HCEC 1CT (cell line): ENCODE measurements around the gene USP10.
A peak's percentile ranks its signal among the peaks of the same experiment; 100 is the strongest.
"Not testable (repeated sequence)": the region's sequence is repeated elsewhere in the genome, so short reads cannot be mapped to it uniquely, and the experiment has no call there.

Experiments
- DNase-seq: peaks from one replicate; pipeline ENCODE4 v3.0.0-alpha.2; 2017

USP10 gene

DNA sequence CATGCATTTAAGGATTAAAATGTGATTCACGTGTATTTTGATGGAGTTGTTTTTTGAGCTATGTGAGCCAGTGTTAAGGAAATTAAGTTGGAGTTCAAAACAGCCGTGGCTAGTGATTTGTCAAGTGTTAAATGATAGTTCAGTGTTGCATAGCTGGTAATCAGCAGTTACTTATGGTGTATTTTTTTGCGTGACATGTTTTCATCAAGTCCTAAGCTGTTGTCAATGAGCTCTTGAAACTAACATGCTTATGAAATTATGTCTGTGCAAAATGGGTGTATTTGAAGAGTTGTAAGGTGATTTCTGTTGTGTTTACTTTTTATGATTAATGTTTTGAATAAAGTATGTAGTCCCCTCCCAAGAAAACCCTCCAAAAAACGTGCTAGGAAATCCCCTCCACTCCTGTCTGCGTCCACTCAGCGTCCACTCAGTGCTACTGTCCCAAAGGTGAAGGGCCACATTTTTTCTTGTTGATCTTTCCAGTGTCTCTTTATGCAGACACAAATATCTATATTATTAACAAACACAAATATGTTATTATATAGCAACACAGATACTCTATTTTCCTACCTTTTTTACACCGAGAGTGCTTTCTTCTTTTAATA is 30.0 kb downstream of the USP10 start:
- DNase-seq: no peak

DNA sequence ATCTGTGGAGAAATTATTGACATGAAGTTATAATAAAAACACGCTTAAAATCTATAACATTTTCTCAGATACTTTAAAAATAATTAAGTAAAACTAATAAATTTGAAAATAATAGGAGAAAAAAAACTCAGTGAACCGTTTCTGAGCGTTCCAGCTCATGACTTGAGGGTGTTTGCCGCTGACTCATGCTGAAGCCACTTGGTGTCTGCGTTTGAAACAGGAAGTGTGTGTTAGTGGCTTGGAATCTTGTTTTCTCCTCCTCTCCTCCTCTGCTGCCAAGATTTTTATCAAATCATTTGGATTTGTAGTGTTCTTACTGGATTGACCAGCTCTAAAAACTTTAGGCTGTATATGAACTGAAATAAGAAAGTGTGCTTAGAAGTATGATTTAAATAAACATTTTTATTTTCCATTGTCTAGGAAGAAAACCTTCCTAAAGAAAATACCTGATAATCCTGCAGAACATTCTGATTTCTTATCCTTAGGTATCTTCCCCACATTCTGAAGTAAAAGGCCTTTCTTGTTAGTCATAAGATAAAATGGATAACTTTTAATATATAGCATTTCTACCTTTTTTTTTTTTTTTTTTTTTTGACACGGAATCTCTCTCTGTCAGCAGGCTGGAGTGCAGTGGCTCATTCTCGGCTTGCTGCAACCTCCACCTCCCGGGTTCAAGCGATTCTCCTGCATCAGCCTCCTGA is 30.8 kb downstream of the USP10 start:
- peak; percentile 92 for DNase-seq

DNA sequence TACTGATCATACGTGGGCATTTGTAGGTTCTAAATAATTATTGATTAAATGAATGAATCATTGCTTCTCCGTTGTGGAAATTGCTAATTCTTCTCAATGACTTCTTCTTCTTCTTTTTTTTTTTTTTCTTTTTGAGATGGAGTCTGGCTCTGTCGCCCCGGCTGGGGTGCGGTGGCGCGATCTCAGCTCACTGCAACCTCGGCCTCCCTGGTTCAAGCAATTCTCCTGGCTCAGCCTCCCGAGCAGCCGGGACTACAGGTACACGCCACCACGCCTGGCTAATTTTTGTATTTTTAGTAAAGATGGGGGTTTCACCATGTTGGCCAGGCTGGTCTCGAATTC is 32.5 kb downstream of the USP10 start:
- DNase-seq: not testable (repeated sequence)

DNA sequence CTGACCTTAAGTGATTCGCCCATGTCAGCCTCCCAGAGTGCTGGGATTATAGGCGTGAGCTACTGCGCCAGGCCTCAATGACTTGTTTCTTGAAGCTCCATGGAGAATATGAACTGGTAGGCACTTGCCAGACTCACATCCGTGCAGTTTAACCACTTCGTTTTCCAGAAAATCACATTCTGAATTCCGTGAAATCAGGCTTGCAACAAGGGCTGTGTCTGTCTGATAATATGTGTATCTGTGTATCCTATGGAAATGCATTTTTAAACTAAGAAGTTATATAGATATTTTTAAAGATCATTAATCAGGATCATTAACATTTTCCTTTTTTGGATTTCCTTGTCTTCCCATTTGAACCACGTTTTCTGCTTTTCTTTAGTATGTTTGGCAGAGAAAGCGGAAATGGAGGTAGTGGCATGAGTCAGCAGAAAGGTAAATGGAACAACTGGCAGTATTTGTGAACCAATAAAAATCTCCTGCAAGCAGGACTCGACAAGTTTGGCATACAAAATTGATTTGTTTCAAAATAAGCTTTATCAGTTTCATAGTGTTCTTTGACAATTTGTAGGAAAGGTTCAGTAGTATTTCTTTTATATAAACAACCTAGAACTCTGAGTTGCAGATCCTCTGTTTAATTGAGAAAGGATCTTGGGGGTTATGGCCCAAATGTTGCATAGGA is 33.0 kb downstream of the USP10 start:
- no peak for DNase-seq

DNA sequence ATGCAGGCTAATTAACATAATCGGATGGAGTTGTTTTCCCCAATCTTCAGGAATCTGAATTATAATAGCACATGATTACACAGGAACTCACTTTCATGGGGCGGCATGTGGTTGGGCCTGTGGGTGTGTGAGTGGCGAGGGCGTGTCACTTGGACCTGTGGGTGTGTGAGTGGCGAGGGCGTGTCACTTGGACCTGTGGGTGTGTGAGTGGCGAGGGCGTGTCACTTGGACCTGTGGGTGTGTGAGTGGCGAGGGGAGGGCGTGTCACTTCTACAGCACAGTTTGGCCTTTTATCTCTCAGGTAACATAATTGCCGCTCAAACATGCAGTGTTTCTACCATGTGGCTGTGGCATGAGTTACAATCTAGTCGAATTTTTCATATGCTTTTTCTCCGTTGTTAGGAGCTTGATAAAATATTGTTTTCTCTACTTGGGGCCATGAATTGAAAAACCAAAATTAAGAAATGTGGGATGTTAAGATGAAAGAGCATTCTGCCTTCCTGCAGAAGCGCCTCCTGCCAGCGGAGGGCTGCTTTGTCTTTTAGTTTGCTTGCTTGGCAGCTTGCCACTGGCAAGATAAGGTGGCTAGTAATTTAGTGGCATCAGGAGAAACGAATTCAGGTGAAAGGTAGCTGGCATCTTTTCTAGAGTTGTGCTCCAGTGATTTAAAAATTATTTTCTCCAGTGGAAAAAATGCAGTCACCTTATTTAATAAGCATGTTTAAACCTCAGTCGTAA is 36.2 kb downstream of the USP10 start:
- no peak for DNase-seq

DNA sequence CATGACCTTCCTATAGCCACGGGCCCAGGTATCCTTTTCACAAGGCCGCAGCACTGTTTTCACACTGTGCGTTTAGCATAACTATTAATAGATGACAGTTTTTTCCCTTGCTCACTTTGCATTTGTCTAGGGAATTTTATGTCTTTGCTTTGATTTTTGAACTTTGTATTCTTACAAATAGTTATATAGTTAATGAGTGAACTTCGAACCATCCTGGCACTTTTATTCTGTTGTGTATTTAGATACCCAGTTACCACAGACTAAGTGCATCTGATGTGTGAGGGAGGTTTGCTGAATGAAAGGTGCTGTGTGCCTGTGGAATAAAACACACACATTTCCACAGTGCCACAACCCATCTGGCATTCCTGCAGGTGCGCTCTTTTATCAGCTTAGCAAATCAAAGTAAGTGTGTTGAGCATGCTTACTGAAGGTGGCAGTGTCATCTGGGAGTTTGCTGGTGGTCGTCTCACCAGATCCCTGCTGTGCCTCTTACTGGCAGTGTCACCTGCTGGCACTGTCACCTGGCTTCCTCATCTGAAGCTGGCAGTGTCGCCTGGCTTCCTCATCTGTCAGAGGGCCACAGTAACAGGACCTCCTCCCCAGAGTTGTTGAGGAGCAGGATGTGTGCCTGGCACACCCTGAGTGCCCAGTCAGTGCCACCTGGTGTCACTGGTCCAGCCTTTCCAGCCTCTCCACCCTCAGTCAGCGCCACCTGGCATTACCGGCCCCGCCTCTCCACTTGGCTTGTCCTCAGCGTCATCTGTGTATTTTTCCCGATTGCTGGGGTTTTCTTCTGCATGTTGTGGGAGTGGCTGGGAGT is 37.6 kb downstream of the USP10 start:
- DNase-seq: no peak

DNA sequence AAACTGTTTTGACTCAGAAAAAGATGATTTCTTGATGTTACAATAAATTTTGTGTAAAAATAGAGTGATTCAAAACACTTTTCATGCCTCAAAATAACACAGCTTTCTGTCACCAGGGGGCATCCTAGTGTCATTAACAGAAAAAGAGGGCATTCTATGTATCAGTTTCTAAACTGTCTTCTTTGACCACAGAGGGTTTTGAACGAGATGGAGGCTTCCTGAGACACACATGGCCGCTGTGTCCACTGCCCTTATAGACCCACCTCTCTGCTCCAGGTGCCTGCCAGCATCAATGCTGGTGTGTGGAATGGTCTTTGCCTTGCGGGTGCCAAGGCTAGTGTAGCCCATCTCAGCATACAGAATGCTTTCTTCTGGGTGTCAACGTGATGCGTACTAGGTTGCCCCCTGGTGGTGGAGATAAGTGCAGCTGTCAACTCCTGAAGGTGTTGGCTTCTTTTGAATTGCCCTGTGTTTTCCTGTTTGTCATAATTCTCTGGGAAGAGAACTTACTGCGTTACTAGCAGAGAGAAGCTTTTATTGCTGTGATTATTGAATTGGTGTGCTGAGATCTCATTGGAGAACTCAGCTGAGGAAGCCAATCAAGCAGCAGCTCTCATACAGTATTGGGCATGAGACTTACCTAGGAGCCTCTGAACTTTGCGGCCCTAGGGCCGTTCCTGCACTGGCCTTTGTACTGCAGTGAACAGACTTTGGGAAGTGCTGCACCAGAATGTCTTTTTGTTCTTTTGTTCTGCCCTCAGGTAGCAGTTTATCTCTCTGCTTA is 38.6 kb downstream of the USP10 start:
- DNase-seq: peak; percentile 66

DNA sequence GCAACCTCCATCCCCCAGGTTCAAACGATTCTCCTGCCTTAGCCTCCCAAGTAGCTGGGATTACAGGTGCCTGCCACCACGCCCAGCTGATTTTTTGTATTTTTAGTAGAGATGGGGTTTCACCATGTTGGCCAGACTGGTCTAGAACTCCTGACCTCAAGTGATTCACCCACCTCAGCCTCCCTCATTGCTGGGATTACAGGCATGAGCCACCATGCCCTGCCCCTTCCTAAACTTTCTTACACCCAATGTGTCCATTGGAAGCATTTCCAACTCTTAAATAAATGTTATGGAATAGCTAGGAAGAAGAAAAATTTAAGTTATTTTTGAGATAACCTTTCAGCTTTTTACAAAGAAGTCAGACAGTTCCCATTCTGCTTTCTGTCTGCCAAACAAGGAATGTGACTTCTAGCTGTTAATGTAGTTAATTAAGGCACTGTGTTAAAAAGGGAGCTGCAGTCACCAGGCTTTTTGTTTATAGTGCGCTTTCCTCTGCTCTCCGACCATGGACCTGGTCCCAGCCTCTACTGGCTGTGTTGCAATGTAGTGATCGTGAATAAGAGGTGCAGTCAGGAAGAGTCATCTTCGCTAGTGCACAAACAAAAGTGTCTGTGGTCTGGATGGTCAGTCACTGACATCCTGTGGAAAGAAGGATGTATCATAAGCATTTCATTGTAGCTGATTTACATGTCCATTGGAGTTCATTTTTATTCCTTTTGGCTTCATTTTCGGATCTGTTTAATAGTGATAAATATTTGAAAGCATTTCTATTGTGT is 39.7 kb downstream of the USP10 start:
- DNase-seq: peak; percentile 96

DNA sequence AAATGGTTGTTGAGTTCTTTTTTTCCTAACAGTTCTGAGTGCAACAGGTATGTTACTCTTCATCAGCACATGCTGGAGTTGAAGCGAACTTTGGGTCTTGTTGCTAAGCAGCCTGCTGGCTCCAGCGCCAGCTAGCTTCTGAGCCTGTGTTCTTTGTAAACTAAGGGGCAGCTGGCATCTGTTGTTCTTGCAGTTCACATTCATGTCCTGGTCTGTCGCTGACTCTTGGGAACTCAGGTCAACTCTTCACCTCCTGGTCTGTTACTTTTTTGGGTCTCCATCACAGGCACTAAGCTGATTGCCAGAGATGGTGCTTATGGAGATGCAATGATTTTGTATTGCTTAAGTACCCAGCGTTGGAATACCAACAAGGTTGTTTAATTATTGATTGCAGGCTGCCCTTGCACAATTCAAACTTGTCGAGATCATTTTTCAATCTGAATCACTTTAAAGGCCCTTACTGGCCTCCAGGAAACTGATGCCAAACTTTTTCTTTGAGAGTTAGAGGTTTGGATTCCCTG is 40.9 kb downstream of the USP10 start:
- peak; percentile 28 for DNase-seq

DNA sequence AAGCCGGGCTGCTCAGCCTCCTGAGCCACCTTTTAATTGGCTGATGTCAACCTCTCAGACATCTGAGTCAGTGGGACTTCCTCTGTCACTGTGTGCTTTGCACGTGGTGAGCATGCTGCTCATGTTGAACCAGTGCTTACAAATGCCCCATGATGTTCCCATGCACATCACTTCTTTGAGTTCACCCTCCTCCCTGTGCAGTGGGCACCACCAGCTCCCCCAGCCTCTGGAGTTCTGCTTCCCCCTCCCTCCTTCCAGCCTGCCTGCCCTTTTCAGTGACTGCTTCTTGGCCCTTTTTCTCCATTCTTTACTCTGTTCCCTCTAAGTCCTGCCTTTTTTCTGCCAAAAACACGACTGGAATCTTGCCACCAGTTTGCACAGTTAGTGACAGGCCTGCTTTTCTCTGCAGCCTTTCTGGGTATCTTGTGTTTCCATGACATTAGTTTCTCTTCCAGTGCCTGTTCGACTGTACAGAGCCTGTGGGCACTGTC is 41.6 kb downstream of the USP10 start:
- DNase-seq: peak; percentile 27

DNA sequence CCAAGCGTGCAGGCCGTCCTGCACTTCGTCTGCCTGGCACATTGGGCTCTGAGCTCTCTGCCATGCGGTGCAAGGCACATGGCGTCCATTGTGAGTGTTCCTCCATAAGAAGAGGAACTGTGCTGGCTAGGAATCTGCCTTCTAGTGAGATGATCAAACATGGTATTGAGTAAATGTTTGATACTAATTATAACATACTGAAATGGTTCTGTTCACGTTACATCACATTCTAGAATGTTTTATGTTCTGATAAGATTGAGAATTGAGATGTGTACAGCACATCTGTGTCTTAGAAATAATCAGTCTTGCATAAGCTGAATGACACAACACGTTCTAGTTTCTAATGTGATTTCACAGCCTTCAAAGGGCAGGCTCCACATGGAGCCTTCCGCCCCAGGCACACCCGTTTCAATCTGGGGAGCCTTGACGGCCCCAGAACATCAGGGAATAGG is 42.9 kb downstream of the USP10 start:
- no peak for DNase-seq

DNA sequence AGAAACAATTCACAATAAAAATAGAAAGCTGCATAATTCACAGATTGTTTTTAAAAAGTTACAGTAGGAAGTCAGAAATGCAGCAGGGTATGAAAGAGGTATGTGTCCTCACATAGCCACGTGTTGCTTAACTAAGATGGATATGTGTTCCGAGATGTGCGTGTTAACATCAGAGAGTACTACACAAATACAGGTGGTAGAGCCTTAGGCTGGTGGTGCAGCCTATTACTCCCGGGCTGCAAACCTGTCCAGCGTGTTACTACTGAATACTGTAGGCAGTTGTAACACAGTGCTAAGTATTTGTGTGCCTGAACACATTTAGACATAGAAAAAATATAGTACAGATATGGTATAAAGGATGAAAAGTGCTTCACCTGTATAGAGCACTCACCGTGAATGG is 46.4 kb downstream of the USP10 start:
- DNase-seq: no peak

DNA sequence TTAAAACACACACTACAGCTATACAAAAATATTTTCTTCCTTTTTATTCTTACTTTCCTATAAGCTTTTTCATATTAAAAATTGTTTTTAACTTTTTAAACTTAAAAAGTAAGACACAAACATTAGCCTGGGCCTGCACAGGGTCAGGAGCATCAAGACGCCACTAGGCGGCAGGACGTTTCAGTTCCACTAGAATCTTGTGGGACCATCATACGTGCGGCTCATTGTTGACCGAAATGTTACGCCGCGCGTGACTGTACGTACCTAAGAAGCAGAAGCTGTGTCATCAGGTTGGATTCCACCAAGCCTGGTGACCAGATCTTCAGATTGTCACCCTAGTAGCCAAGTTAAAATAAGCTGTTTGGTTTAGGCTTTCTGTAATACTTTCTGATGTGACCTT is 47.1 kb downstream of the USP10 start:
- no peak for DNase-seq

DNA sequence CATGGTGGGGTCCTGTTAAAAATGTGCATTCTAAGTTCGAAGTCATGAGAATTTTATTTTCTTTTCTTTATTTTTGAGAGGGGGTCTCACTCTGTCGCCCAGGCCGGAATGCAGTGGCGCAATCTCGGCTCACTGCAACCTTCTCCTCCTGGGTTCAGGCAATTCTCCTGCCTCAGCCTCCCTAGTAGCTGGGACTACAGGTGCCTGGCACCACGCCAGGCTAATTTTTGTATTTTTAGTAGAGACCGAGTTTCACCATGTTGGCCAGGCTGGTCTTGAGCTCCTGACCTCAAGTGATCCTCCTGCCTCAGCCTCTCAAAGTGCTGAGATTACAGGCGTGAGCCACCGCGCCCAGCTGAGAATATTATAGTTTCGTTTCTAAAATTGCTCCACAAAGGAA is 48.4 kb downstream of the USP10 start:
- not testable (repeated sequence) for DNase-seq

DNA sequence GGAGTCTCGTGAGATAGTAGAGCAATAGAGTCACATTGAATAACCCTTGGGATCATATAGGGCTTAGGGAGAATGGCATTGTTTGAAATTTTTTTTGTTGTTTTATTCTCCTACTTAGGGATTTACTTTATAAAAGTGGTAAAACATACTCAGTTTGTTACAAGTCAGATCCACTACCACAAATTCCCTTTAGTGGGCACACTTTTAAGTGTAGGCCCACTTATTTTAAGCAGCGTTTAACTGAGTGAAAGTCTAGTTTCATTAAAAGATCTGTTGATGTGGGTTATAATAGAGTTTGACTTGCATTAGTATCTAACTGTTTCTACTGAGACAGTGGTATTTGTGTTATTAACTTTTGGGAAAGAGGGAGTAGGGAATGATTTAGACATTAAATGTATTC is 49.3 kb downstream of the USP10 start:
- no peak for DNase-seq

DNA sequence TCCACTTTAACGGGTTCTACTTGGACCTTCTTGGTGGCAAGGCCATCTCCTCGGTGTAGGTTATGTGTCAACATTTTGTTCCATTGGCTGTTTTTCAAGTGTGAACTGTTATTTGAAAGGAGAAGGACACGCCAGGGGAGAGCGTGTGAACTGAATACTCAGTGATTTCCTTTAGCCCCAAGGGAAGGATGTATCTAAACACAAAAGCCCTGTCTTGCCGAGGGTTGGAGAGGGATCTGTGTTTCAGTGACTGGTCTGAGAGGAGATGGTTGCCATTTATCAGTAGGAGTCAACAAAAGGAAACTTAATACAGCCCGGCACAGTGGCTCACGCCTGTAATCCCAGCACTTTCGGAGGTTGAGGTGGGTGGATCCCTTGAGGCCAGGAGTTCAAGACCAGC is 50.0 kb downstream of the USP10 start:
- no peak for DNase-seq

DNA sequence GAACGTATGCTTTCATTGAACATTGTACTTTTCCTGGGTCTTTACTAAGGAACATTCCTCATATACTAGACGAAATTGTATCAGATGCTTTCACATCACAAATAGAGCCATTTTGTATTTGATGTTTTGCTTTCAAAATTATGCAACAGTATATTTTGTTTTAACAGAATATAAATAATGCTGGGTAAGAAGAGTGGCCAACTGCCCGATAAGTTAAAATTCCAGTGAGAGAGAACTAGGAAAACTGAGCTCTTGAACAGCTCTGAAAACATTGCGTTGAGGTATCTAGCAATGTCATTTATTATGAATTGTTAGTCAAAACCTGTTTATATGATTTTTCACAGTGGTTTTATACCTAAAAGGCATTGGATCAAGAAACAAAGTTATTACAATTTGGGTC is 50.8 kb downstream of the USP10 start:
- DNase-seq: no peak

DNA sequence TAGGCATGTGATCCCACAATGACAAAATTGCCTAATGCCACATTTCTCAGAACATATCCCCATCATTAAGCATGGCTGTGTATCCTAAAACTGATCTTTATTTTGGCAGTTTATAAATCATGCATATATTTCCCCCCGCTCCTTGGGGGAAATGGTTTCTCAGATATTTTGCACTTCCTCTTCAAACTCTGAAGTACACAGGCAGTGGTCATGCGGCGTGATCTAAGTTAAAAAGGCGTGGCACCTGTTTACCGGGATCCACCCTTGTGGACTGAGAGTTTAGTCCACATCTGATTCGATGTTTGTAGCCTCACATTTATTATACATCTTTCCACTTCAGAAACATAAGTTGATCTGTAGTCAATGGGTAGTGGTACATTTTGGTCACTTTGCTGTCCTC is 51.4 kb downstream of the USP10 start:
- no peak for DNase-seq

DNA sequence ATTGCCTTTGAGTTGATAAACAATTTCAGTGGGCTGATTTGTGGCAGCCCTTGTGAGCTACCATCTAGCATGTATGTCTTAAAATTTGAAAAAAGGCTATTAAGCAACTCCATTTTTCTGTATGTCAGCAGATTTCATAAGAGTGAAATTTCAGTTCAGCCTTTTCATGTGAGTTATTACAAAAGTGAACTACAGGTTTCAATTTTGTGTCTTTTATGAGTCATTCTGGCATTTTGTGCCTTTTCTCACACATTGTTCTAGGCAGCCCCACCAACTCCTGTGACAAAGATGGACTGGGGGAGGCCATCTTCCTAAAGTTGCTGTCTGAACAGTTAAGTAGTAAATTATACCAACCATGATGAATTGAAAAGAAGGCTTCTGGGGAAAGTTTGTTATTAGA is 52.1 kb downstream of the USP10 start:
- peak; percentile 13 for DNase-seq

DNA sequence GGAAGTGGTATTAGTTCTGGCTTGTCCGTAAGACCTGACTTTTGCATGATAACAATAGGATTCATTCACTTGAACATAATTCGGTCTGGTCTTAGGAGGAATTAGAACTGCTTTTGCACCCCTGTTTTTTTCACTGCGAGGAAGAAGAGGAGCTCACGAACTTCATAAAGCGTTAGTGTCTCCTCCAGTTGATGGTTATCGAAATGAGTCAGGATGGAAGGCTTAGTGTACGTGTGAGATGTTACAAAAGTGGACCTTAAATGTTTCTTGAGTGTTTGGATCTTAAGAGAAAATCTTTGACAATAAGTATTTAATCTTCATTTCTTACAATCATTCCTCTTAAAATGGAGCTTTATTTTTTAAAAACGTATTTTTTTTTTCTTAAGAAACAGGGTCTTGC is 52.8 kb downstream of the USP10 start:
- DNase-seq: no peak
